Osteoblast (primary cell): ENCODE data around the gene CALM3. TPM values are rescaled to one million over a fixed set of nuclear protein-coding genes. Genes with fewer than 3 reads are reported as not detected.

Experiments used
- DNase-seq: peaks from one replicate; pipeline ENCODE4 v3.0.0; 2011; ENCODE audit warnings: low spot score, mixed read lengths; ENCODE audit not compliant: insufficient read length; ENCODE audit errors: missing footprints
- H2AFZ ChIP-seq: 2 replicates; pipeline ENCODE4 v1.6.0; 2011; ENCODE audit warnings: mild to moderate bottlenecking, low read length
- H3K27ac ChIP-seq: 2 replicates; pipeline ENCODE4 v1.5.1; 2011; ENCODE audit warnings: mild to moderate bottlenecking, low read depth, low read length, moderate library complexity
- H3K27me3 ChIP-seq: 2 replicates; pipeline ENCODE4 v1.6.0; 2012; ENCODE audit warnings: mild to moderate bottlenecking, control low read depth, inconsistent platforms, low read length, moderate library complexity; ENCODE audit not compliant: insufficient read depth
- H3K36me3 ChIP-seq: 2 replicates; pipeline ENCODE4 v1.5.1; 2011; ENCODE audit warnings: mild to moderate bottlenecking, low read length, control low read depth, moderate library complexity; ENCODE audit not compliant: insufficient read depth
- H3K4me1 ChIP-seq: 2 replicates; pipeline ENCODE4 v1.5.1; 2011; ENCODE audit warnings: mild to moderate bottlenecking, low read length, control low read depth, moderate library complexity; ENCODE audit not compliant: insufficient read depth
- H3K4me2 ChIP-seq: 2 replicates; pipeline ENCODE4 v1.6.0; 2011; ENCODE audit warnings: mild to moderate bottlenecking, low read length; ENCODE audit not compliant: insufficient read depth
- H3K4me3 ChIP-seq: fragments of 200-600 bp; sonication (generic); 3 replicates; pipeline ENCODE4 v1.5.1; 2012; ENCODE audit warnings: mild to moderate bottlenecking, low read length, inconsistent platforms; ENCODE audit not compliant: insufficient read depth
- H3K79me2 ChIP-seq: 2 replicates; pipeline ENCODE4 v1.6.0; 2012; ENCODE audit warnings: mild to moderate bottlenecking, low read length, control low read depth, inconsistent platforms; ENCODE audit not compliant: insufficient read depth
- H3K9me3 ChIP-seq: 2 replicates; pipeline ENCODE4 v1.5.1; 2011; ENCODE audit warnings: low read depth, low read length, control low read depth
- H4K20me1 ChIP-seq: 2 replicates; pipeline ENCODE4 v1.6.0; 2012; ENCODE audit warnings: mild to moderate bottlenecking, low read length, control low read depth; ENCODE audit not compliant: insufficient read depth
- total RNA-seq: library from RNA; depleted of rRNA; stranded (reverse); fragments of >200 nt; gene quantifications from 2 replicates; pipeline ENCODE4 v1.2.3, GENCODE V29; 2012
- TF ChIP-seq, protein P1 (sequence below): IDR thresholded peaks from 2 replicates; pipeline ENCODE4 v1.5.1; 2011; ENCODE audit warnings: mild to moderate bottlenecking, low read depth, low read length, moderate library complexity; ENCODE audit errors: extremely low read depth

The CALM3 gene
- total RNA-seq, 1 donor, result 124 TPM

DNA sequence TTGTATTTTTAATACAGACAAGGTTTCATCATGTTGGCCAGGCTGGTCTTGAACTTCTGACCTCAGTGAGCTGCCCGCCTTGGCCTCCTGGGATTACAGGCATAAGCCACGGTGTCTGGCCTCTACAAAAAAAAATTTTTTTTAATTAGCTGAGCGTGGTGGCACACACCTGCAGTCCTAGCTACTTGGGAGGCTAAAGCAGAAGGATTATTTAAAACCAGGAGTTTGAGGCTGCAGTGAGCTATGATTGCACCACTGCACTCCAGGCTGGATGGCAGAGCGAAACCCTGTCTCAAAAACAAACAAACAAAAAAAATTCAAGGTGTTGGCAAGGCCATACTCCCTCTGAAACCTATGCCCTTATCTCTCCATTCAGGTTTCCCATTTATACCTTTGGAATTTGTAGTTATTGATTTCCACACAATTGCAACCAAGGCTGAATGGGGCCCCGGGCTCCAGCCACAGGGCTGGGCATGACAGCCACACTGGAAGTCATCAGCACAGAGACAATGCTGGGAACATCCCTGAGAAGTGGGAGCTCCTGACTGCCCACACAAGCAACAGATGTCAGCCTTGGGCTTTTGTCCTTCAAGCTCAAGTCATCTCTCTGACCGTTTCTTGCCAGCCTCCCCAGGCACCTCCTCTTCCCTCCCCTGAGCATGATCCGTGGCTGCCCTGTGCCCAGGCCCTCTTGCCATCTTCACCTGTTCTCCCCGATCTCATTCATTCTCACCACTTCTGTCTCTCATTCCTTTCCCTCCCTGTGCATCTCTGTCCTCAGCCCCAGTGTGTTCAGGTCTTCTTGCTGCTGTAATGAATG, 27.2 kb upstream of the CALM3 start:
- Histone ChIP-seq H2AFZ (no peak overlapping the region), H3K4me2 (no peak overlapping the region), H3K27ac (no peak overlapping the region), H3K27me3 (no peaks in the 10 kb centered on the region), H3K79me2 (no peaks in the 10 kb centered on the region), H3K4me1 (no peaks in the 10 kb centered on the region), H3K4me3 (no peak overlapping the region), H3K36me3 (no peaks in the 10 kb centered on the region), H4K20me1 (no peaks in the 10 kb centered on the region), H3K9me3 (no peaks in the 10 kb centered on the region)
- TF ChIP-seq, protein P1, sequence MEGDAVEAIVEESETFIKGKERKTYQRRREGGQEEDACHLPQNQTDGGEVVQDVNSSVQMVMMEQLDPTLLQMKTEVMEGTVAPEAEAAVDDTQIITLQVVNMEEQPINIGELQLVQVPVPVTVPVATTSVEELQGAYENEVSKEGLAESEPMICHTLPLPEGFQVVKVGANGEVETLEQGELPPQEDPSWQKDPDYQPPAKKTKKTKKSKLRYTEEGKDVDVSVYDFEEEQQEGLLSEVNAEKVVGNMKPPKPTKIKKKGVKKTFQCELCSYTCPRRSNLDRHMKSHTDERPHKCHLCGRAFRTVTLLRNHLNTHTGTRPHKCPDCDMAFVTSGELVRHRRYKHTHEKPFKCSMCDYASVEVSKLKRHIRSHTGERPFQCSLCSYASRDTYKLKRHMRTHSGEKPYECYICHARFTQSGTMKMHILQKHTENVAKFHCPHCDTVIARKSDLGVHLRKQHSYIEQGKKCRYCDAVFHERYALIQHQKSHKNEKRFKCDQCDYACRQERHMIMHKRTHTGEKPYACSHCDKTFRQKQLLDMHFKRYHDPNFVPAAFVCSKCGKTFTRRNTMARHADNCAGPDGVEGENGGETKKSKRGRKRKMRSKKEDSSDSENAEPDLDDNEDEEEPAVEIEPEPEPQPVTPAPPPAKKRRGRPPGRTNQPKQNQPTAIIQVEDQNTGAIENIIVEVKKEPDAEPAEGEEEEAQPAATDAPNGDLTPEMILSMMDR, result no peak
- DNase-seq, result no peak

- Histone ChIP-seq H3K4me3 (no peak overlapping the region), H2AFZ (no peak overlapping the region), H4K20me1 (no peaks in the 10 kb centered on the region), H3K36me3 (no peaks in the 10 kb centered on the region), H3K9me3 (no peaks in the 10 kb centered on the region), H3K4me2 (no peak overlapping the region), H3K27ac (no peak overlapping the region), H3K27me3 (no peaks in the 10 kb centered on the region), H3K79me2 (no peaks in the 10 kb centered on the region), H3K4me1 (no peaks in the 10 kb centered on the region)
- DNase-seq, result no peak
- TF ChIP-seq, protein P1, result no peak
These were observed 26.6 kb upstream of the CALM3 start for GRCh38 chr19:46574533-46574932.

GRCh38 chr19:46578450-46578849, 22.7 kb upstream of the CALM3 start:
- no peaks in the 10 kb centered on the region for H4K20me1 ChIP-seq
- no peak for DNase-seq
- peaks cover 3% of the 10 kb centered on the region for H3K27me3 ChIP-seq
- H2AFZ ChIP-seq, result no peak overlapping the region
- H3K4me3 ChIP-seq, result no peak overlapping the region
- no peaks in the 10 kb centered on the region for H3K36me3 ChIP-seq
- TF ChIP-seq, protein P1, result no peak
- H3K9me3 ChIP-seq, result no peaks in the 10 kb centered on the region
- no peaks in the 10 kb centered on the region for H3K79me2 ChIP-seq
- H3K4me1 ChIP-seq, result no peaks in the 10 kb centered on the region
- H3K27ac ChIP-seq, result no peak overlapping the region
- no peak overlapping the region for H3K4me2 ChIP-seq

- Histone ChIP-seq H3K4me2 (no peak overlapping the region), H4K20me1 (no peaks in the 10 kb centered on the region), H3K79me2 (no peaks in the 10 kb centered on the region), H3K4me3 (no peak overlapping the region), H3K4me1 (no peaks in the 10 kb centered on the region), H2AFZ (no peak overlapping the region), H3K9me3 (no peaks in the 10 kb centered on the region), H3K27me3 (peaks cover 3% of the 10 kb centered on the region), H3K27ac (no peak overlapping the region), H3K36me3 (no peaks in the 10 kb centered on the region)
- TF ChIP-seq, protein P1, result peak; percentile 29
- peak; percentile 58 for DNase-seq
These were observed 21.7 kb upstream of the CALM3 start for GRCh38 chr19:46579361-46579879.
